ENCODE data around the gene ESYT1.

ESYT1 gene

DNA sequence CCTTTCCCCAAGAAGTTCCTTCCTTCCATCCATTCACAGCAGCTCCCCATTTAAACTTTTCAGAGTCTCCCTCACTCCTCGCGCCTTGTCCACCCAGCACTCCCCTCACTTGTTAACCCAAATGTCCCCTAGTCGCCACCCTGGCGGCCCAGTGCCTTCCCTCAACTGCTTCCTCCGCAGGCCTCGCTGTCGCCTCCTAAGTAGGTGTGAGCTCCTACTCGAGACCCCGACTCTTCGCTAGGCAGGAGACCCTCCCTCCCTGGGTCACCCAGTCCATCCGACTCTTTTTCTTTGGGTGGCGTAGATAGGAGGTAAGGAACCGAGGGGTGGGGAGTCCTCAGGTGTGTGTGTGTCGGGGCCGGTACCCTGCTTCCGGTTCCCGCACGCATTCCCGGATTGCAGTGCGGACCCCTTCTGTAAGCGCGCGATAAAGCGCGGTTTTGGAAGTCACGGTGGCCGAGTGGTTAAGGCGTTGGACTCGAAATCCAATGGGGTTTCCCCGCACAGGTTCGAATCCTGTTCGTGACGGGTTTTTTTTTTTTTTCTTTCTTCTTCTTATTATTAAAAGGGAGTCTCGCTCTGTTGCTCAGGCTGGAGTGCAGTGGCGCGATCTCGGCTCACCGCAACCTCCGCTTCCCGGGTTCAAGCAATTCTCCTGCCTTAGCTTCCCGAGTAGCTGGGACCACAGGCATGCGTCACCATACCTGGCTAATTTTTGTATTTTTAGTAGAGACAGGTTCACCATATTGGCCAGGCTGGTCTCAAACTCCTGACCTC lies 62.0 kb downstream of the ESYT1 start:
- DNase-seq = peak; percentile 79

DNA sequence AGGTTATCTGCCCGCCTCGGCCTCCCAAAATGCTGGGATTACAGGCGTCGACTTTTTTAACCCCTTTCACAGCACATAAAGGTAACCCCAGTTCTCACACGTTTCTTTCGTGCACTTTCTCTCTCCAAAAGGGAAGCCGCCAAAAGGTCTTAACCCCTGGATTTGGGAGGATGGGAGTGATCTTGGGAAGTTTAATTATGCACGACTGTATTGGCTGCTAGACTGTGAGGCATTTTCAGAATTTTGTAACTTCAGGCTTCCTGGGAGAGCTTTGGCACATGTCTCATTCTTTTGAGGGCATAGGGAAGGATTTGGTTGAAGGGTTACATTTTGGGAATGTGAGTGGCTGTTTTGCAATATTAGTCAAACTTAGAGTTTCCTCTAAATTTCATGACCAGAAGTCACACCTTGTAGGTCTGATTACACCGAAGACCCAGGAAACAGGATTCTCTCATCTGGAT lies 62.7 kb downstream of the ESYT1 start:
- no peak for DNase-seq

GRCh38 chr12:56192582-56192981 lies 64.5 kb downstream of the ESYT1 start:
- DNase-seq = no peak

DNA sequence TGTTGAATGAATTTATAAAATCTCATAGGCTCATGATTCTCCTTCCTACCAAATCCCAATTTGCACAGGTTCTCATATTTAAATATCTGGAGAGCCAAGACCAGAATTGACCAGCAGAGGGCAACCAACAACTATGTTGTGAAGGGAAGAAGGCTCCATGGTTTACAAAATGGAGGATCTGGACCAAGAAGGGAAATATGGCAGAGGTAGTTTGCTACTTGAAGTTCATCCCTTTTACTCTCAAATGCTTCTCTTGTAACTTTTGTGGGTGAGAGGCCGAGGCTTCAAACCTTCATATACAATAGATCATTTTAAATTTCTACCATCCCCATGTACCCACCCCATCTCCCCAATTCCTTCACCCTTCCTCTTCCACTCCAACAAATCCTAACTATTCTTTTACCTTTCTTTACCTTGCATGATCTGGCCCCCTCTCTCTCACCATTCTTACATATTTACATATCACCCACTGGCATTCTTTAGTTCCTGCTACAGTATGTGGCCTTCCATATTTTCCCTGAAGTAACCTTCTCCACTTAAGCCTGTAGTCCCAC lies 65.0 kb downstream of the ESYT1 start:
- DNase-seq = peak; percentile 83
